GM12878 (cell line): ENCODE data around the gene MRRF. TPM values are rescaled to one million over a fixed set of nuclear protein-coding genes. Genes with fewer than 3 reads are reported as not detected.

ENCODE experiments used
- ATAC-seq: fragments of 200-7000 bp; cut with Tn5 transposase; 3 replicates; pipeline ENCODE4 v1.9.1; 2020; ENCODE audit warnings: mild to moderate bottlenecking, moderate library complexity
- BruUV-seq: library from RNA; stranded (reverse); fragments of 400-500 nt; replicated peaks from 2 replicates; lab custom pipeline; 2021; lab: Mats Ljungman, UMichigan
- CTCF ChIA-PET: fragments of 300-600 bp; sonication (Branson Sonifier 250); formaldehyde crosslinking; extraction: SDS; loops from one replicate; lab custom pipeline; 2021; ENCODE audit warnings: inconsistent platforms; lab: Yijun Ruan, JAX
- POLR2A ChIA-PET: fragments of 350-600 bp; formaldehyde crosslinking; extraction: SDS; loops from one replicate; lab custom pipeline; 2021; ENCODE audit warnings: inconsistent platforms; lab: Charles Lee
- RAD21 ChIA-PET: fragments of 300-600 bp; sonication (Branson Sonifier 250); formaldehyde crosslinking; loops from one replicate; lab custom pipeline; 2023; ENCODE audit warnings: antibody characterized with exemption; ENCODE audit not compliant: unreplicated experiment; lab: Charles Lee
- SMC1A ChIA-PET: fragments of 300-600 bp; sonication (Branson Sonifier 250); formaldehyde crosslinking; loops from one replicate; lab custom pipeline; 2023; ENCODE audit not compliant: unreplicated experiment, uncharacterized antibody; lab: Charles Lee
- DNase-seq: peaks from one replicate; pipeline ENCODE4 v3.0.0-alpha.2; 2011; ENCODE audit warnings: low read depth, low spot score
- FAIRE-seq: peaks from 3 replicates; lab custom pipeline; 2011; peaks lifted over from hg19 to GRCh38; lab: Jason Lieb, UNC
- H2AFZ ChIP-seq: 2 replicates; pipeline ENCODE4 v1.6.0; 2011; ENCODE audit warnings: low read depth, low read length, control low read depth; ENCODE audit not compliant: control insufficient read depth
- H3K27ac ChIP-seq: 2 replicates; pipeline ENCODE4 v1.5.1; 2011; ENCODE audit warnings: control low read depth; ENCODE audit not compliant: control insufficient read depth, insufficient read depth
- H3K27me3 ChIP-seq, 2 experiments: replicated peaks in 1 of 2; 2 replicates each; pipeline versions ENCODE4 v1.6.0 to v1.6.1; 2011; ENCODE audit warnings: low read length in 1 of 2; ENCODE audit not compliant: control insufficient read depth in 2 of 2, insufficient read depth in 2 of 2
- H3K36me3 ChIP-seq, 2 experiments: 2 replicates each; pipeline ENCODE4 v1.5.1; 2011; ENCODE audit warnings: low read length in 1 of 2; ENCODE audit not compliant: control insufficient read depth in 2 of 2, insufficient read depth in 2 of 2
- H3K4me1 ChIP-seq: 2 replicates; pipeline ENCODE4 v1.6.1; 2011; ENCODE audit warnings: mild to moderate bottlenecking, low read length, moderate library complexity, mixed read lengths; ENCODE audit not compliant: control insufficient read depth, insufficient read depth
- H3K4me2 ChIP-seq: 2 replicates; pipeline ENCODE4 v1.6.0; 2011; ENCODE audit warnings: control low read depth; ENCODE audit not compliant: control insufficient read depth, insufficient read depth
- H3K4me3 ChIP-seq: fragments of 200-600 bp; sonication (generic); 2 replicates; pipeline ENCODE4 v1.5.1; 2016
- H3K79me2 ChIP-seq: 2 replicates; pipeline ENCODE4 v1.6.0; 2011; ENCODE audit warnings: low read length; ENCODE audit not compliant: control insufficient read depth, insufficient read depth
- H3K9ac ChIP-seq: 2 replicates; pipeline ENCODE4 v1.8.0; 2011; ENCODE audit warnings: low read length, control low read depth, mixed read lengths; ENCODE audit not compliant: control insufficient read depth, insufficient read depth
- H3K9me3 ChIP-seq: replicated peaks from 3 replicates; pipeline ENCODE4 v1.5.1; 2011; ENCODE audit warnings: mild to moderate bottlenecking, low read length; ENCODE audit not compliant: control insufficient read depth, insufficient read depth
- H4K20me1 ChIP-seq: 2 replicates; pipeline ENCODE4 v1.6.0; 2011; ENCODE audit not compliant: control insufficient read depth, insufficient read depth
- BMI1 ChIP-seq: fragments of 450-650 bp; IDR thresholded peaks from 2 replicates; pipeline ENCODE4 v1.6.1; 2016; ENCODE audit warnings: mild to moderate bottlenecking, moderate library complexity, borderline replicate concordance
- CHD1 ChIP-seq: IDR thresholded peaks from 2 replicates; pipeline ENCODE4 v1.6.1; 2012; ENCODE audit warnings: low read depth, low read length, improper control_type of control experiment
- ESRRA ChIP-seq: IDR thresholded peaks from 2 replicates; pipeline ENCODE4 v1.6.1; 2012; ENCODE audit warnings: mild to moderate bottlenecking, low read length, improper control_type of control experiment
- FOXK2 ChIP-seq: fragments of 450-650 bp; IDR thresholded peaks from 2 replicates; pipeline ENCODE4 v1.6.1; 2017; ENCODE audit warnings: mild to moderate bottlenecking, moderate library complexity
- MEF2A ChIP-seq: IDR thresholded peaks from 2 replicates; pipeline ENCODE4 v1.6.1; 2011; ENCODE audit warnings: low read depth, mild to moderate bottlenecking, low read length, moderate library complexity; ENCODE audit not compliant: insufficient read depth
- MTA3 ChIP-seq: IDR thresholded peaks from 2 replicates; pipeline ENCODE4 v1.6.1; 2012; ENCODE audit warnings: low read length, inconsistent platforms, borderline replicate concordance
- NRF1 ChIP-seq: conservative IDR thresholded peaks from 2 replicates; pipeline ENCODE4 v1.6.1; 2011; ENCODE audit warnings: mild to moderate bottlenecking, low read depth, low read length, improper control_type of control experiment
- POLR2AphosphoS2 ChIP-seq: IDR thresholded peaks from 2 replicates; pipeline ENCODE4 v1.6.1; 2011; ENCODE audit warnings: low read depth, mild to moderate bottlenecking, low read length, improper control_type of control experiment, moderate library complexity
- POU2F2 ChIP-seq: IDR thresholded peaks from 3 replicates; pipeline ENCODE4 v1.6.1; 2011; ENCODE audit warnings: low read depth, mild to moderate bottlenecking, low read length, borderline replicate concordance
- SMARCA5 ChIP-seq: fragments of 450-650 bp; IDR thresholded peaks from 2 replicates; pipeline ENCODE4 v1.6.1; 2017; ENCODE audit warnings: mild to moderate bottlenecking
- SPI1 ChIP-seq: IDR thresholded peaks from 2 replicates; pipeline ENCODE4 v1.6.1; 2011; ENCODE audit warnings: low read depth, mild to moderate bottlenecking, low read length, moderate library complexity, borderline replicate concordance; ENCODE audit not compliant: insufficient read depth
- SUPT20H ChIP-seq: IDR thresholded peaks from 2 replicates; pipeline ENCODE4 v1.6.1; 2011; ENCODE audit warnings: low read depth, mild to moderate bottlenecking, low read length, moderate library complexity, borderline replicate concordance; ENCODE audit not compliant: control insufficient read depth
- SUZ12 ChIP-seq: fragments of 200-600 bp; sonication (generic); IDR thresholded peaks from one replicate; pipeline ENCODE4 v1.6.1; 2018; ENCODE audit warnings: antibody characterized with exemption, mild to moderate bottlenecking; ENCODE audit not compliant: unreplicated experiment
- WGBS: methylation state at CpG from one replicate; pipeline ENCODE4 v1.1.6; 2016; ENCODE audit warnings: low lambda C conversion rate; ENCODE audit not compliant: insufficient replicate concordance, insufficient coverage; ENCODE audit errors: missing lambda C conversion rate; 5-methylcytosine and 5-hydroxymethylcytosine counted together
- in situ Hi-C: fragments of 300-500 bp; cut with MboI; formaldehyde crosslinking; loops from 9 replicates; pipeline ENCODE4 v1.14.3; 2018; ENCODE audit warnings: mixed read lengths
- intact Hi-C: fragments of 100-400 bp; cut with micrococcal nuclease; formaldehyde crosslinking; loops from one replicate; pipeline ENCODE4 v1.14.2; 2022; ENCODE audit not compliant: unreplicated experiment
- polyA plus RNA-seq, 11 experiments: library from polyadenylated mRNA; depleted of rRNA in 4 of 11; unstranded in 6 of 11; stranded (reverse) in 5 of 11; fragments of >200 nt; fragmentation: Nextera tagmentation in 4 of 11; fragmentation: Illumina TruSeq in 1 of 11; extraction: Ambion mirVana in 4 of 11; extraction: Trizol in 1 of 11; gene quantifications; 1 replicate in 1 of 11; 2 replicates in 10 of 11; pipeline versions ENCODE4 v1.2.1 to v1.2.3, GENCODE V29; 2011 to 2016; ENCODE audit warnings: inconsistent platforms in 2 of 11, missing spikeins in 2 of 11, low read depth in 1 of 11
- total RNA-seq, 4 experiments: library from RNA; depleted of rRNA in 3 of 4; stranded (reverse); fragments of >200 nt in 3 of 4; fragmentation: Illumina TruSeq in 1 of 4; extraction: Trizol in 1 of 4; gene quantifications; 2 replicates each; pipeline versions ENCODE4 v1.2.1 to v1.2.3, GENCODE V29; 2013 to 2021
- TF ChIP-seq, protein P1 (sequence below): IDR thresholded peaks from 2 replicates; pipeline ENCODE4 v1.6.1; 2011; ENCODE audit warnings: low read depth, mild to moderate bottlenecking, low read length, moderate library complexity, borderline replicate concordance; ENCODE audit errors: extremely low read depth
- TF ChIP-seq, protein P2 (sequence below): IDR thresholded peaks from 2 replicates; pipeline ENCODE4 v1.6.1; 2012; ENCODE audit warnings: low read length, inconsistent platforms

The MRRF gene
- total and polyA plus RNA-seq, 10 of the 15 experiments (the other 5 are each of a cell fraction or from before 2014, with no cell fraction given) = 64.8 to 112 (median 76.4) TPM

DNA sequence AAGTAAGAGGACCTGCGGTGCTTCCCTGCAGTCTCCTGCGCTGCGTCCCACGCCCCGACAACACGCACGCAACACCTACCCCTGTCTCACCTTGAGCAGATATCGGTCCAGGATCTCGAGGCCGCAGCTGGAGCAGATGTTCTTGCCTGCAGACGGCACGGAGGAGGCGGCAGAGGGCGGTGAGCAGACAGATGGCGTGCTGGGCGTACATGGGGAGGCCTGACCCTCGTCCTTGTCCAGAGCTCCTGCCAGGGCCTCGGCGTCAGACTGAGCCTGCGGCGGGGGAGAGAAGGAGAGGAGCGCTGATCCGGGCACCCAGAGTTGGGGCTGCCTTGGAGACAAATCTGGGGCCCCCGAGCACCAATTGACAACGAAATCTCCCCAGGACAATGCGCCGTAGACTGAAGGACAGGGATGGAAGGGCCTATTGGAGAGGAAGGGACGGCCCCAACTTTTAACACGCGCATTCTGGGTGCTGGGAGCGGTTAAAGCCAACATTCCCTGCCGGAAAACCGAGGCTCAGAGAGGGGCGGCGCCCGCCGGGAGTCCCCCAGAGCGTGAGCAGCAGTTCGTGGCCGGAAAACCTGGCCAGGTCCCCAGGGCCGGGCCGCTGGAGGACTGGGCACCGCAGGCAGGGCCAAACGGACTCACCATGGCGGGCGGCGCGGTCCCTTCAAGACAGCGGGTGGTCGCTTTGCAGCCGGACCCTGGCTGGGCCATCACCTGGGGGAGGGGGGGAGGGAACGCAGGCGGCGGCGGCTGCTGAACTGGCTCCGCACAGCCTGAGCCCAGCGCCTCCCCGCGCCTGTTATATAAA is 37.7 kb upstream of the MRRF start:
- H3K9me3 ChIP-seq = no peaks in the 10 kb centered on the region
- BruUV-seq = no TSS peak
- no peaks in the 10 kb centered on the region for H3K4me1 ChIP-seq
- no peaks in the 10 kb centered on the region for H3K79me2 ChIP-seq
- in situ Hi-C loops = no loop called here
- H4K20me1 ChIP-seq = no peaks in the 10 kb centered on the region; the same call in 1 of the 2 replicates
- H2AFZ ChIP-seq = no peak overlapping the region
- peaks cover 11 to 27% of the 10 kb centered on the region in 2 experiments for H3K27me3 ChIP-seq
- CTCF ChIA-PET = no interaction called here
- H3K4me2 ChIP-seq = no peak overlapping the region
- H3K27ac ChIP-seq = no peak overlapping the region
- no peaks in the 10 kb centered on the region for H3K36me3 ChIP-seq
- 61% methylated on average over 47 of the region's 59 CpGs for WGBS
- RAD21 ChIA-PET = no interaction called here
- DNase-seq (no peak), FAIRE-seq (no peak), ATAC-seq (no peak)
- SMC1A ChIA-PET = no interaction called here
- POLR2A ChIA-PET = no interaction called here
- intact Hi-C loops = no loop called here
- TF ChIP-seq SPI1 = no peak
- no peak for TF ChIP-seq MEF2A
- no peak for TF ChIP-seq SUPT20H
- no peak for TF ChIP-seq ESRRA
- no peak for TF ChIP-seq CHD1
- no peak for TF ChIP-seq SMARCA5
- TF ChIP-seq BMI1 = no peak
- no peak for TF ChIP-seq POLR2AphosphoS2
- no peak for TF ChIP-seq POU2F2
- TF ChIP-seq SUZ12 = no peak
- TF ChIP-seq, protein P1, sequence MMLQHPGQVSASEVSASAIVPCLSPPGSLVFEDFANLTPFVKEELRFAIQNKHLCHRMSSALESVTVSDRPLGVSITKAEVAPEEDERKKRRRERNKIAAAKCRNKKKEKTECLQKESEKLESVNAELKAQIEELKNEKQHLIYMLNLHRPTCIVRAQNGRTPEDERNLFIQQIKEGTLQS = no peak
- TF ChIP-seq FOXK2 = no peak
- TF ChIP-seq NRF1 = no peak
- TF ChIP-seq MTA3 = no peak
- TF ChIP-seq, protein P2, sequence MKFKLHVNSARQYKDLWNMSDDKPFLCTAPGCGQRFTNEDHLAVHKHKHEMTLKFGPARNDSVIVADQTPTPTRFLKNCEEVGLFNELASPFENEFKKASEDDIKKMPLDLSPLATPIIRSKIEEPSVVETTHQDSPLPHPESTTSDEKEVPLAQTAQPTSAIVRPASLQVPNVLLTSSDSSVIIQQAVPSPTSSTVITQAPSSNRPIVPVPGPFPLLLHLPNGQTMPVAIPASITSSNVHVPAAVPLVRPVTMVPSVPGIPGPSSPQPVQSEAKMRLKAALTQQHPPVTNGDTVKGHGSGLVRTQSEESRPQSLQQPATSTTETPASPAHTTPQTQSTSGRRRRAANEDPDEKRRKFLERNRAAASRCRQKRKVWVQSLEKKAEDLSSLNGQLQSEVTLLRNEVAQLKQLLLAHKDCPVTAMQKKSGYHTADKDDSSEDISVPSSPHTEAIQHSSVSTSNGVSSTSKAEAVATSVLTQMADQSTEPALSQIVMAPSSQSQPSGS = no peak
- H3K4me3 ChIP-seq = no peak overlapping the region
- H3K9ac ChIP-seq = no peak overlapping the region
